Transverse colon (tissue), 4 donors: ENCODE data around the gene LGSN. TPM values are rescaled to one million over a fixed set of nuclear protein-coding genes. Genes with fewer than 3 reads are reported as not detected.
"Not testable (repeated sequence)": the region's sequence is repeated elsewhere in the genome, so short reads cannot be mapped to it uniquely, and the experiment has no call there.

ENCODE experiments used
- DNase-seq: peaks from one replicate; pipeline ENCODE4 v3.0.0-alpha.2; 2019
- H3K27ac ChIP-seq, 4 donors: fragments of 200-600 bp; sonication (generic); 2 replicates each; pipeline ENCODE4 v1.5.1; 2016 to 2018; ENCODE audit warnings: inconsistent platforms in 4 of 4
- H3K27me3 ChIP-seq: fragments of 200-600 bp; sonication (generic); 2 replicates; pipeline ENCODE4 v1.5.1; 2017; ENCODE audit warnings: inconsistent platforms
- H3K36me3 ChIP-seq, 4 donors: fragments of 200-600 bp; sonication (generic); 2 replicates each; pipeline ENCODE4 v1.5.1; 2017 to 2019; ENCODE audit warnings: inconsistent platforms in 4 of 4
- H3K4me1 ChIP-seq, 4 donors: fragments of 200-600 bp; sonication (generic); 2 replicates each; pipeline ENCODE4 v1.5.1; 2017 to 2020; ENCODE audit warnings: inconsistent platforms in 4 of 4
- H3K4me3 ChIP-seq, 4 donors: fragments of 200-600 bp; sonication (generic); 1 replicate in 1 of 4; 2 replicates in 3 of 4; pipeline versions ENCODE4 v1.5.1 to v1.6.1; 2017 to 2019; ENCODE audit warnings: inconsistent platforms in 4 of 4
- H3K9me3 ChIP-seq, 2 donors: fragments of 200-600 bp; sonication (generic); 2 replicates each; pipeline ENCODE4 v1.5.1; 2017 to 2019; ENCODE audit warnings: inconsistent platforms in 2 of 2
- EP300 ChIP-seq: sonication (generic); formaldehyde crosslinking; IDR thresholded peaks from one replicate; pipeline ENCODE4 v1.6.1; 2017; ENCODE audit warnings: antibody characterized with exemption, low read depth
- POLR2A ChIP-seq: fragments of 450-650 bp; IDR thresholded peaks from one replicate; pipeline ENCODE4 v1.6.1; 2016; ENCODE audit warnings: antibody characterized with exemption, mild to moderate bottlenecking, moderate library complexity
- POLR2AphosphoS5 ChIP-seq, 3 donors: sonication (generic); formaldehyde crosslinking; IDR thresholded peaks; one replicate each; pipeline ENCODE4 v1.6.1; 2016; ENCODE audit warnings: antibody characterized with exemption in 3 of 3
- WGBS, 2 donors: methylation state at CpG; one replicate each; pipeline ENCODE4 v1.1.5; 2018; ENCODE audit warnings: low coverage in 1 of 2; 5-methylcytosine and 5-hydroxymethylcytosine counted together
- in situ Hi-C, 4 donors: fragments of 200-750 bp; cut with MboI; loops; one replicate each; pipeline versions ENCODE4 v1.15.0 to v1.15.1; 2017; ENCODE audit warnings: low sequenced_read_pairs in 3 of 4, low pct_ligation_motif_present in 1 of 4, low pct_unique_long_range_greater_than_20kb in 1 of 4
- intact Hi-C: fragments of 100-400 bp; cut with DNase I; formaldehyde crosslinking; loops from one replicate; pipeline ENCODE4 v1.15.1; 2023; ENCODE audit warnings: low total_unique reads
- total RNA-seq, 4 donors: library from RNA; depleted of rRNA; stranded (reverse); fragments of >200 nt; gene quantifications; one replicate each; pipeline ENCODE4 v1.1.0, GENCODE V29; 2016
- TF ChIP-seq, protein P1 (sequence below), 5 experiments: fragments of 200-600 bp in 3 of 5; fragments of 450-650 bp in 2 of 5; sonication (generic) in 3 of 5; IDR thresholded peaks; 1 replicate in 2 of 5; 2 replicates in 3 of 5; pipeline ENCODE4 v1.5.1; 2016 to 2017; ENCODE audit warnings: antibody characterized with exemption in 5 of 5, inconsistent platforms in 3 of 5, mild to moderate bottlenecking in 2 of 5, moderate library complexity in 1 of 5

Gene LGSN
- total RNA-seq, 4 donors from 2014 or later = 0.32 to 2.4 TPM; not detected in 2

- intact Hi-C loops = no loop called here
- no peaks in the 10 kb centered on the region for H3K36me3 ChIP-seq
- WGBS, 2 donors = 66 to 77% methylated on average over 3 of the region's 3 CpGs
- no peaks in the 10 kb centered on the region for H3K27me3 ChIP-seq
- no peaks in the 10 kb centered on the region for H3K9me3 ChIP-seq
- no peak overlapping the region for H3K4me3 ChIP-seq
- in situ Hi-C loops = no loop called here
- peaks cover 3 to 20% (median 5%) of the 10 kb centered on the region in 4 donors for H3K4me1 ChIP-seq
- TF ChIP-seq, protein P1, sequence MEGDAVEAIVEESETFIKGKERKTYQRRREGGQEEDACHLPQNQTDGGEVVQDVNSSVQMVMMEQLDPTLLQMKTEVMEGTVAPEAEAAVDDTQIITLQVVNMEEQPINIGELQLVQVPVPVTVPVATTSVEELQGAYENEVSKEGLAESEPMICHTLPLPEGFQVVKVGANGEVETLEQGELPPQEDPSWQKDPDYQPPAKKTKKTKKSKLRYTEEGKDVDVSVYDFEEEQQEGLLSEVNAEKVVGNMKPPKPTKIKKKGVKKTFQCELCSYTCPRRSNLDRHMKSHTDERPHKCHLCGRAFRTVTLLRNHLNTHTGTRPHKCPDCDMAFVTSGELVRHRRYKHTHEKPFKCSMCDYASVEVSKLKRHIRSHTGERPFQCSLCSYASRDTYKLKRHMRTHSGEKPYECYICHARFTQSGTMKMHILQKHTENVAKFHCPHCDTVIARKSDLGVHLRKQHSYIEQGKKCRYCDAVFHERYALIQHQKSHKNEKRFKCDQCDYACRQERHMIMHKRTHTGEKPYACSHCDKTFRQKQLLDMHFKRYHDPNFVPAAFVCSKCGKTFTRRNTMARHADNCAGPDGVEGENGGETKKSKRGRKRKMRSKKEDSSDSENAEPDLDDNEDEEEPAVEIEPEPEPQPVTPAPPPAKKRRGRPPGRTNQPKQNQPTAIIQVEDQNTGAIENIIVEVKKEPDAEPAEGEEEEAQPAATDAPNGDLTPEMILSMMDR (IDR thresholded peaks at IDR 0.05) = no peak
- TF ChIP-seq POLR2AphosphoS5 (IDR thresholded peaks at IDR 0.05) = no peak
- no peak for TF ChIP-seq EP300
- no peak for TF ChIP-seq POLR2A
- H3K27ac ChIP-seq = no peak overlapping the region
- no peak for DNase-seq
These were observed 29.1 kb upstream of the LGSN start for GRCh38 chr6:63348836-63349235.

DNA sequence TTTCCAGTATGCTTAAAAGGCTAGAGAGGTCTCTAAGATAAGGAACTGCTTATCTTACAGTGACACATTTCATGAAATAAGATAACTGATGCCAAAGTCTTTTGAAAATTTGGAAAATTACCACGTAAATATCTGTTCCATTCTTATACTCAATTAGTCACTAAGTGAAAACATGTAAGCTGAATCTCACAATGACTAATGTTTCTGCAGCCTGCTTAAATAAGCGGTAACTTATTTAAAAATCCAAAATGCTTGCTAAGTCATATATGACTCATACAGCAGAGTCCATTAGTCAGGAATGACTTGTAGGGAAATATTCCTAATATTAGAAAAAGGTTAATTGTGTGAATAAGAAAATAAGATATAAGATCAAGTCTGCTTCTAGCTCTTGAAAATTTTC lies 27.8 kb upstream of the LGSN start:
- intact Hi-C loops (no loop called here), in situ Hi-C loops (no loop called here)
- WGBS, 2 donors = 70 to 73% methylated on average over 2 of the region's 2 CpGs
- TF ChIP-seq EP300 (no peak), POLR2A (no peak), POLR2AphosphoS5 (IDR thresholded peaks at IDR 0.05) (no peak)
- TF ChIP-seq, protein P1 (IDR thresholded peaks at IDR 0.05) = no peak
- Histone ChIP-seq H3K9me3 (no peaks in the 10 kb centered on the region), H3K36me3 (no peaks in the 10 kb centered on the region), H3K4me3 (no peak overlapping the region), H3K4me1 (peaks cover 0 to 10% (median 0%) of the 10 kb centered on the region in 4 donors), H3K27ac (no peak overlapping the region), H3K27me3 (no peaks in the 10 kb centered on the region)
- DNase-seq = no peak

- DNase-seq = no peak
- TF ChIP-seq POLR2A (no peak), EP300 (no peak), POLR2AphosphoS5 (IDR thresholded peaks at IDR 0.05) (no peak)
- TF ChIP-seq, protein P1 (IDR thresholded peaks at IDR 0.05) = no peak
- intact Hi-C loops = no loop called here
- no peak overlapping the region for H3K4me3 ChIP-seq
- no peaks in the 10 kb centered on the region for H3K9me3 ChIP-seq
- H3K27me3 ChIP-seq = no peaks in the 10 kb centered on the region
- in situ Hi-C loops = no loop called here
- H3K4me1 ChIP-seq = peaks cover 0 to 4% (median 0%) of the 10 kb centered on the region in 4 donors
- H3K36me3 ChIP-seq = no peaks in the 10 kb centered on the region
- 66 to 86% methylated on average over 4 to 7 of the region's 7 CpGs for WGBS, 2 donors
- no peak overlapping the region for H3K27ac ChIP-seq
These were observed 26.5 kb upstream of the LGSN start for GRCh38 chr6:63346217-63346835.

DNA sequence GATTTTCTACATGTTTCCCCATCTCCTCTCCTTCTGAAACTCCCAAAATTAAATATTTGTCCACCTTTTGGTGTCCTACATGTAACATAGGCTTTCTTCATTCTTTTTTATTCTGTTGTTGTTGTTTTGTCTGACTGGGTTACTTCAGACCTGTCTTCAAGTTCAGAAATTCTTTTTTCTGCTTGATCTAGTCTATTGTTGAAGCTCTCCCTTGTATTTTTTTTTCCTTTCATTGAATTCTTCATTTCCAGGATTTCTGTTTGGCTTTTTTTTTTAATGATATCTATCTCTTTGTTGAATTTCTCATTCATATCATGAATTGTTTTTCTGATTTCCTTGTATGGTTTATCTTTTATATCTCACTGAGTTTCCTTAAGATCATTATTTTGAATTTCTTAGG lies 20.6 kb upstream of the LGSN start:
- TF ChIP-seq POLR2A (no peak), POLR2AphosphoS5 (IDR thresholded peaks at IDR 0.05) (no peak), EP300 (no peak)
- TF ChIP-seq, protein P1 (IDR thresholded peaks at IDR 0.05) = no peak
- H3K36me3 ChIP-seq = no peaks in the 10 kb centered on the region
- H3K4me1 ChIP-seq = no peaks in the 10 kb centered on the region
- no peaks in the 10 kb centered on the region for H3K27me3 ChIP-seq
- DNase-seq = no peak
- no peak overlapping the region for H3K27ac ChIP-seq
- in situ Hi-C loops = no loop called here
- peaks cover 3 to 7% of the 10 kb centered on the region in 2 donors for H3K9me3 ChIP-seq
- intact Hi-C loops = no loop called here
- no peak overlapping the region for H3K4me3 ChIP-seq

DNA sequence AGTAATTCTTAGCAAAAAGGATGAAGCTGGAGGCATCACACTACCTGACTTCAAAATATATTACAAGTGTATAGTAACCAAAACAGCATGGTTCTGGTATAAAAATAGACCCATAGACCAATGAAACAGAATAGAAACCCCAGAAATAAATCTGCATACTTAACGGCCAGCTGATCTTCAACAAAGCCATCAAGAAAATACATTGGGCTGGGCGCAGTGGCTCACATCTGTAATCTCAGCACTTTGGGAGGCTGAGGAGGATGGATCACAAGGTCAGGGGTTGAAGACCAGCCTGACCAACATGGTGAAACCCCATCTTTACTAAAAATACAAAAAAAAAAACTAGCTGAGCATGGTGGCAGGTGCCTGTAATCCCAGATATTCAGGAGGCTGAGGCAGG lies 14.9 kb upstream of the LGSN start:
- 58 to 72% methylated on average over 2 of the region's 2 CpGs for WGBS, 2 donors
- DNase-seq, H3K27ac ChIP-seq, H3K9me3 ChIP-seq, H3K4me3 ChIP-seq, in situ Hi-C loops, H3K4me1 ChIP-seq, intact Hi-C loops, H3K27me3 ChIP-seq, H3K36me3 ChIP-seq: not testable (repeated sequence)
